NOMO-1 treated with DMSO at 0.1 percent for 48 hours (cell line): Measurements from ENCODE around the gene LMO3.

Source experiments
- DNase-seq: peaks from one replicate; lab custom pipeline; 2025; ENCODE audit not compliant: unreplicated experiment; lab: John Stamatoyannopoulos, UW

Gene LMO3

GRCh38 chr12:16606117-16606200 lies at the start of gene LMO3:
Gene LMO3 (minus strand): TSS chr12:16606162. CDS start chr12:16600860, 5,302 bp downstream.
- DNase-seq: no peak

GRCh38 chr12:16636435-16637055 lies 30.6 kb upstream of the LMO3 start:
- peak; percentile 40 for DNase-seq

GRCh38 chr12:16634786-16635185 lies 28.8 kb upstream of the LMO3 start:
- no peak for DNase-seq

- no peak for DNase-seq
These were observed 21.0 kb upstream of the LMO3 start for GRCh38 chr12:16626991-16627390.

GRCh38 chr12:16622338-16622737 lies 16.4 kb upstream of the LMO3 start:
- DNase-seq: no peak

GRCh38 chr12:16619537-16619936 lies 13.6 kb upstream of the LMO3 start:
- DNase-seq: no peak

- no peak for DNase-seq
These were observed 12.3 kb upstream of the LMO3 start for GRCh38 chr12:16618256-16618655.

- no peak for DNase-seq
These were observed 7.2 kb upstream of the LMO3 start for GRCh38 chr12:16613199-16613598.

- DNase-seq: no peak
These were observed 6.7 kb upstream of the LMO3 start for GRCh38 chr12:16612647-16613046.

GRCh38 chr12:16611146-16611545 lies 5.2 kb upstream of the LMO3 start:
- DNase-seq: no peak

- DNase-seq: no peak
These were observed 4.8 kb upstream of the LMO3 start for GRCh38 chr12:16610743-16611142.

GRCh38 chr12:16610001-16610585 lies 4.1 kb upstream of the LMO3 start:
- DNase-seq: no peak

- DNase-seq: no peak
These were observed 3.1 kb upstream of the LMO3 start for GRCh38 chr12:16608946-16609539.

- DNase-seq: no peak
These were observed 2.2 kb upstream of the LMO3 start for GRCh38 chr12:16607906-16608775.

- no peak for DNase-seq
These were observed 1.0 kb upstream of the LMO3 start for GRCh38 chr12:16606991-16607390.

- DNase-seq: peak; percentile 40
These were observed 363 bp upstream of the LMO3 start for GRCh38 chr12:16606201-16606849.

- DNase-seq: peak; percentile 27
These were observed 283 bp downstream of the LMO3 start for GRCh38 chr12:16605642-16606116.

- no peak for DNase-seq
These were observed 1.2 kb downstream of the LMO3 start for GRCh38 chr12:16604596-16605252.

GRCh38 chr12:16603916-16604575 lies 1.9 kb downstream of the LMO3 start:
- DNase-seq: no peak

- DNase-seq: no peak
These were observed 2.6 kb downstream of the LMO3 start for GRCh38 chr12:16603260-16603915.
